Peyer's patch (tissue), 4 donors: ENCODE data around the gene ZNF664.

ENCODE experiments used
- CTCF ChIP-seq, 6 experiments: fragments of 450-650 bp in 4 of 6; fragments of 200-600 bp in 2 of 6; sonication (generic) in 1 of 6; IDR thresholded peaks; one replicate each; pipeline ENCODE4 v1.5.1; 2017 to 2019; ENCODE audit warnings: antibody characterized with exemption in 6 of 6, mild to moderate bottlenecking in 3 of 6, moderate library complexity in 1 of 6
- POLR2A ChIP-seq, 2 donors: fragments of 450-650 bp; IDR thresholded peaks; one replicate each; pipeline ENCODE4 v1.5.1; 2017; ENCODE audit warnings: antibody characterized with exemption in 2 of 2, mild to moderate bottlenecking in 2 of 2, moderate library complexity in 2 of 2

- TF ChIP-seq CTCF (IDR thresholded peaks at IDR 0.05): no peak
- no peak for TF ChIP-seq POLR2A (IDR thresholded peaks at IDR 0.05)
These were observed 46.1 kb downstream of the ZNF664 start for GRCh38 chr12:124019115-124019514.
